Adrenal gland (tissue), 5 donors: Measurements from ENCODE around the gene TTC33.

Experiments used
- CTCF ChIP-seq, 6 experiments: fragments of 450-650 bp in 4 of 6; fragments of 200-600 bp in 2 of 6; sonication (generic) in 1 of 6; IDR thresholded peaks; 1 replicate in 5 of 6; 2 replicates in 1 of 6; pipeline versions ENCODE4 v1.5.1 to v1.8.0; 2016 to 2021; ENCODE audit warnings: antibody characterized with exemption in 6 of 6, mild to moderate bottlenecking in 2 of 6, moderate library complexity in 1 of 6
- POLR2A ChIP-seq, 2 donors: fragments of 450-650 bp; IDR thresholded peaks; one replicate each; pipeline ENCODE4 v1.6.1; 2017; ENCODE audit warnings: antibody characterized with exemption in 2 of 2, mild to moderate bottlenecking in 2 of 2, moderate library complexity in 1 of 2
- donor health status: DM: no; HTN: no; CAD: no.

GRCh38 chr5:40784916-40785315 lies 29.2 kb upstream of the TTC33 start:
- TF ChIP-seq CTCF (IDR thresholded peaks at IDR 0.05) (no peak), POLR2A (IDR thresholded peaks at IDR 0.05) (no peak)
